ENCODE measurements around the gene MTMR12.
"Not testable (repeated sequence)": the region's sequence is repeated elsewhere in the genome, so short reads cannot be mapped to it uniquely, and the experiment has no call there.

Gene MTMR12

DNA sequence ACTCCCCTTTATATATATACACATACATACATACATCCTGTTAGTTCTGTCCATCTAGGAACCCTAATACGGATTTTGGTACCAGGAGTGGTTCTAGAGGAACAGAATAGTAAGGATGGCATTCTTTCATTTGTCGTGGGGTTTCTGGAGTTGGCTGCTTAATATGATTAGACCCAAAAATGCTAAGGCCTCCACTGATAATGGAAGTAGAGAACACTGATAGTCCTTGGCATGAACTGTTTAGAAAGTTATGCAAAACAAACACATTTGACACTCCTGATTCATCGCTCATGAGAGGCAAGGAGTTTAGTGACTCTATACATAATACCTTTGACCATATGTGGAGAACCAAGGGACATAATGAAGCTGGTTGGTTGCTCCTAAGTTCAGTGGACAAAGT lies 25.2 kb downstream of the MTMR12 start:
- not testable (repeated sequence) for H2BK120ac ChIP-seq (ENCODE audit: low read depth, low read length); H3K4me2 ChIP-seq (ENCODE audit: low read length); H3K9ac ChIP-seq (ENCODE audit: low read length); H2BK15ac ChIP-seq (replicated peaks; ENCODE audit: low read depth); DNase-seq; H3K27me3 ChIP-seq (ENCODE audit: insufficient read depth, low read length, poor library complexity); H4K8ac ChIP-seq (ENCODE audit: low read depth, low read length); H3K4me3 ChIP-seq (ENCODE audit: low read length); H3K4me1 ChIP-seq (ENCODE audit: control insufficient read depth, low read depth, low read length); H4K5ac ChIP-seq (ENCODE audit: low read length); H3K18ac ChIP-seq (ENCODE audit: low read length); H2AK5ac ChIP-seq (ENCODE audit: low read length); H2BK5ac ChIP-seq (ENCODE audit: low read length); H3K27ac ChIP-seq (ENCODE audit: low read depth, low read length); H3K23ac ChIP-seq (ENCODE audit: low read length); H3K79me1 ChIP-seq (ENCODE audit: low read length); H3K56ac ChIP-seq (ENCODE audit: low read length); H3K36me3 ChIP-seq (ENCODE audit: control insufficient read depth, insufficient read depth, low read length)
- H3K4ac ChIP-seq (ENCODE audit: low read depth, low read length): peak overlapping the region; percentile 29
- peaks cover 11% of the 10 kb centered on the region for H3K79me2 ChIP-seq (ENCODE audit: control insufficient read depth, insufficient read depth, low read length)
- no CpG with 5 or more reads among the region's 3 CpGs for WGBS (ENCODE audit: extremely low coverage, insufficient coverage, low lambda C conversion rate)

- Histone ChIP-seq H3K56ac (ENCODE audit: low read length) (no peak overlapping the region), H3K79me1 (ENCODE audit: low read length) (peaks cover 7% of the 10 kb centered on the region), H3K79me2 (ENCODE audit: control insufficient read depth, insufficient read depth, low read length) (peaks cover 11% of the 10 kb centered on the region), H3K9ac (ENCODE audit: low read length) (no peak overlapping the region), H3K4me1 (ENCODE audit: control insufficient read depth, low read depth, low read length) (peaks cover 9% of the 10 kb centered on the region), H2BK5ac (ENCODE audit: low read length) (no peak overlapping the region), H3K18ac (ENCODE audit: low read length) (no peak overlapping the region), H3K27me3 (ENCODE audit: insufficient read depth, low read length, poor library complexity) (no peaks in the 10 kb centered on the region), H3K23ac (ENCODE audit: low read length) (peak overlapping the region; percentile 24), H3K4me3 (ENCODE audit: low read length) (no peak overlapping the region), H4K8ac (ENCODE audit: low read depth, low read length) (no peak overlapping the region), H3K4ac (ENCODE audit: low read depth, low read length) (no peak overlapping the region), H2BK15ac (replicated peaks; ENCODE audit: low read depth) (peak overlapping the region; percentile 3), H2BK120ac (ENCODE audit: low read depth, low read length) (no peak overlapping the region), H3K27ac (ENCODE audit: low read depth, low read length) (no peak overlapping the region), H4K5ac (ENCODE audit: low read length) (no peak overlapping the region), H3K4me2 (ENCODE audit: low read length) (no peak overlapping the region), H2AK5ac (ENCODE audit: low read length) (no peak overlapping the region), H3K36me3 (ENCODE audit: control insufficient read depth, insufficient read depth, low read length) (no peaks in the 10 kb centered on the region)
- no CpG with 5 or more reads among the region's 5 CpGs for WGBS (ENCODE audit: extremely low coverage, insufficient coverage, low lambda C conversion rate)
- no peak for DNase-seq
Observed at GRCh38 chr5:32285510-32286138, 27.1 kb downstream of the MTMR12 start.

DNA sequence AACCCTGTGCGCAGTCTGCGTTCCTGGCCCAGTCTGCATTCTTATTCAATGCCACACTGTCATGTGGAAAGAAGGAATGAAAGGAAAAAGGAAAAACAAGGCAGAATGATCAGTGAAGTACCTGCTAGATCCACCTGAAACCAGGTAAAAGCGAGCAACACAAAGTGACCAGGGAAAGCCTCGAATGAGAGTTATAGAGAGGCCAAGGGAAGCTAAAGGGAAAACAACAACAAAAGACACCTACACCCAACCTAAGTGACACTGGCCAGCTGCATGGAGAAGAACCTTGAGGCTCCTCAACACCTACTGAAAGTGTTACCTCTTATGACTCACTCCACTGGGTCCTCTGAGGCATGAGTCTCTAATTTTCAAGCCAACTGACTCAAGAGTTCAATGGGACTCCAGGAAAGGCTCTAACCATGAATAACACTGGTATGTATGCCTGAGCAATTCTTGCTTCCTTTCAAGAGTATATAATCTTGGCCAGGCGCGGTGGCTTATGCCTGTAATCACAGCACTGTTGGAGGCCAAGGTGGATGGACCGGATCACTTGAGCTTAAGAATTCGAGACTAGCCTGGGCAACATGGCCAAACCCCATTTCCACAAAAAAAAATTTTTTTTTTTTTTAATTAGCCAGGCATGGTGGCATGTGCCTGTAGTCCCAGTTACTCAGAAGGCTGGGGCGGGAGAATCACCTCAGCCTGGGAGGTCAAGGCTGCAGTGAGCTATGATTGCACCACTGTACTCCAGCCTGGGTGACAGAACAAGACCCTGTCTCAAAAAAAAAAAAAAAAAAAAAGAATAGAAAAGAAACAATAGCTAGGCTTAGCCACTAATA lies 29.0 kb downstream of the MTMR12 start:
- H3K9ac ChIP-seq (ENCODE audit: low read length): no peak overlapping the region

GRCh38 chr5:32283061-32283460 lies 29.7 kb downstream of the MTMR12 start:
- Histone ChIP-seq H3K36me3 (ENCODE audit: control insufficient read depth, insufficient read depth, low read length) (no peaks in the 10 kb centered on the region), H3K27ac (ENCODE audit: low read depth, low read length) (no peak overlapping the region), H3K56ac (ENCODE audit: low read length) (no peak overlapping the region), H2AK5ac (ENCODE audit: low read length) (no peak overlapping the region), H3K79me1 (ENCODE audit: low read length) (peaks cover 7% of the 10 kb centered on the region), H4K5ac (ENCODE audit: low read length) (no peak overlapping the region), H3K4me3 (ENCODE audit: low read length) (no peak overlapping the region), H3K18ac (ENCODE audit: low read length) (no peak overlapping the region), H2BK15ac (replicated peaks; ENCODE audit: low read depth) (no peak overlapping the region), H3K4me2 (ENCODE audit: low read length) (no peak overlapping the region), H3K4me1 (ENCODE audit: control insufficient read depth, low read depth, low read length) (peaks cover 9% of the 10 kb centered on the region), H3K79me2 (ENCODE audit: control insufficient read depth, insufficient read depth, low read length) (peaks cover 11% of the 10 kb centered on the region), H4K8ac (ENCODE audit: low read depth, low read length) (no peak overlapping the region), H3K9ac (ENCODE audit: low read length) (no peak overlapping the region), H3K4ac (ENCODE audit: low read depth, low read length) (no peak overlapping the region), H2BK120ac (ENCODE audit: low read depth, low read length) (no peak overlapping the region), H3K23ac (ENCODE audit: low read length) (no peak overlapping the region), H2BK5ac (ENCODE audit: low read length) (no peak overlapping the region), H3K27me3 (ENCODE audit: insufficient read depth, low read length, poor library complexity) (no peaks in the 10 kb centered on the region)
- no peak for DNase-seq
- WGBS (ENCODE audit: extremely low coverage, insufficient coverage, low lambda C conversion rate): no CpG with 5 or more reads among the region's 1 CpG

More for the DNA sequence above, 29.0 kb downstream of the MTMR12 start:
- H3K4me3 ChIP-seq (ENCODE audit: low read length): no peak overlapping the region
- H4K5ac ChIP-seq (ENCODE audit: low read length): no peak overlapping the region
- peaks cover 9% of the 10 kb centered on the region for H3K4me1 ChIP-seq (ENCODE audit: control insufficient read depth, low read depth, low read length)
- no peak overlapping the region for H3K56ac ChIP-seq (ENCODE audit: low read length)
- H2AK5ac ChIP-seq (ENCODE audit: low read length): no peak overlapping the region
- no peaks in the 10 kb centered on the region for H3K36me3 ChIP-seq (ENCODE audit: control insufficient read depth, insufficient read depth, low read length)
- H3K4ac ChIP-seq (ENCODE audit: low read depth, low read length): no peak overlapping the region
- H3K79me1 ChIP-seq (ENCODE audit: low read length): peaks cover 7% of the 10 kb centered on the region
- H2BK120ac ChIP-seq (ENCODE audit: low read depth, low read length): no peak overlapping the region
- no peak overlapping the region for H3K27ac ChIP-seq (ENCODE audit: low read depth, low read length)
- H2BK15ac ChIP-seq (replicated peaks; ENCODE audit: low read depth): no peak overlapping the region
- no peaks in the 10 kb centered on the region for H3K27me3 ChIP-seq (ENCODE audit: insufficient read depth, low read length, poor library complexity)
- peak; percentile 52 for DNase-seq
- peaks cover 11% of the 10 kb centered on the region for H3K79me2 ChIP-seq (ENCODE audit: control insufficient read depth, insufficient read depth, low read length)
- H3K4me2 ChIP-seq (ENCODE audit: low read length): no peak overlapping the region
- H4K8ac ChIP-seq (ENCODE audit: low read depth, low read length): no peak overlapping the region
- no peak overlapping the region for H3K18ac ChIP-seq (ENCODE audit: low read length)
- H2BK5ac ChIP-seq (ENCODE audit: low read length): no peak overlapping the region
- WGBS (ENCODE audit: extremely low coverage, insufficient coverage, low lambda C conversion rate): no CpG with 5 or more reads among the region's 9 CpGs
- H3K23ac ChIP-seq (ENCODE audit: low read length): no peak overlapping the region

GRCh38 chr5:32282633-32283032 lies 30.1 kb downstream of the MTMR12 start:
- no peak for DNase-seq
- Histone ChIP-seq H3K36me3 (ENCODE audit: control insufficient read depth, insufficient read depth, low read length) (no peaks in the 10 kb centered on the region), H4K8ac (ENCODE audit: low read depth, low read length) (no peak overlapping the region)

More at GRCh38 chr5:32282633-32283032, 30.1 kb downstream of the MTMR12 start:
- Histone ChIP-seq H2BK5ac (ENCODE audit: low read length) (no peak overlapping the region), H2BK120ac (ENCODE audit: low read depth, low read length) (no peak overlapping the region), H4K5ac (ENCODE audit: low read length) (no peak overlapping the region), H3K23ac (ENCODE audit: low read length) (no peak overlapping the region), H3K4ac (ENCODE audit: low read depth, low read length) (no peak overlapping the region), H3K18ac (ENCODE audit: low read length) (no peak overlapping the region), H3K27me3 (ENCODE audit: insufficient read depth, low read length, poor library complexity) (no peaks in the 10 kb centered on the region), H3K9ac (ENCODE audit: low read length) (no peak overlapping the region), H3K4me2 (ENCODE audit: low read length) (no peak overlapping the region), H3K56ac (ENCODE audit: low read length) (no peak overlapping the region), H3K79me1 (ENCODE audit: low read length) (peaks cover 7% of the 10 kb centered on the region), H3K4me3 (ENCODE audit: low read length) (no peak overlapping the region), H2AK5ac (ENCODE audit: low read length) (no peak overlapping the region), H2BK15ac (replicated peaks; ENCODE audit: low read depth) (no peak overlapping the region), H3K79me2 (ENCODE audit: control insufficient read depth, insufficient read depth, low read length) (peaks cover 11% of the 10 kb centered on the region), H3K4me1 (ENCODE audit: control insufficient read depth, low read depth, low read length) (peaks cover 9% of the 10 kb centered on the region), H3K27ac (ENCODE audit: low read depth, low read length) (no peak overlapping the region)
- WGBS (ENCODE audit: extremely low coverage, insufficient coverage, low lambda C conversion rate): no CpG with 5 or more reads among the region's 6 CpGs

All from mesendoderm (in vitro differentiated cells).